AG04449 (cell line): ENCODE data around the gene POM121L2.
"Not testable (repeated sequence)": the region's sequence is repeated elsewhere in the genome, so short reads cannot be mapped to it uniquely, and the experiment has no call there.

ENCODE experiments used
- CTCF ChIA-PET: fragments of 350-600 bp; formaldehyde crosslinking; extraction: SDS; loops from one replicate; lab custom pipeline; 2021; ENCODE audit warnings: antibody characterized with exemption; lab: Yijun Ruan, JAX
- POLR2A ChIA-PET: fragments of 400-600, 350-600 bp; formaldehyde crosslinking; extraction: SDS; loops from one replicate; lab custom pipeline; 2020; ENCODE audit warnings: antibody characterized with exemption, inconsistent platforms; lab: Yijun Ruan, JAX
- DNase-seq: peaks from one replicate; pipeline ENCODE4 v3.0.0-alpha.2; 2010; ENCODE audit warnings: low read depth, low spot score
- H3K4me3 ChIP-seq: 2 replicates; pipeline ENCODE4 v1.5.1; 2011; ENCODE audit warnings: low read depth, mild to moderate bottlenecking, control low read depth, low read length
- TF ChIP-seq, protein P1 (sequence below): IDR thresholded peaks from one replicate; pipeline ENCODE4 v1.5.1; 2011; ENCODE audit warnings: mild to moderate bottlenecking, moderate library complexity, low read length, control low read depth, inconsistent platforms; ENCODE audit not compliant: insufficient read depth; ENCODE audit errors: missing control alignments

POM121L2 gene

DNA sequence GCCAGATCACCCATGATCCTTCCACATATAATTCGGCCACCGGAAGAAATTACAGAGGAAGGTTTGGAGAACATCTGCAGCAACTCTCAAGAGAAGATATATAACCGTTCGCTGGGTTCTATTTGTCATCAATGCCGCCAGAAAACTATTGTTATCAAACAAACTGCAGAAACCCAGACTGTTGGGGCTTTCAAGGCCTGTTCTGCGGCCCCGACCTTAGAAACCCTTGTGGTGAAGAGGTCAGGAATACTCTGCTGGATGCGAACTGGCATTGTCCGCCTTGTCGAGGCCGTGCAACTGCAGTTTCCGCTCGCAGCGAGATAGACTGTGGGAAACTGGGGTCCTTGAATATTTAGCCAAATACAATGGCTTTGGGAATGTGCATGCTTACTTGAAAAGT, 43.3 kb downstream of the POM121L2 start:
- no peak for DNase-seq
- H3K4me3 ChIP-seq = no peak overlapping the region
- POLR2A ChIA-PET = no interaction called here
- TF ChIP-seq, protein P1, sequence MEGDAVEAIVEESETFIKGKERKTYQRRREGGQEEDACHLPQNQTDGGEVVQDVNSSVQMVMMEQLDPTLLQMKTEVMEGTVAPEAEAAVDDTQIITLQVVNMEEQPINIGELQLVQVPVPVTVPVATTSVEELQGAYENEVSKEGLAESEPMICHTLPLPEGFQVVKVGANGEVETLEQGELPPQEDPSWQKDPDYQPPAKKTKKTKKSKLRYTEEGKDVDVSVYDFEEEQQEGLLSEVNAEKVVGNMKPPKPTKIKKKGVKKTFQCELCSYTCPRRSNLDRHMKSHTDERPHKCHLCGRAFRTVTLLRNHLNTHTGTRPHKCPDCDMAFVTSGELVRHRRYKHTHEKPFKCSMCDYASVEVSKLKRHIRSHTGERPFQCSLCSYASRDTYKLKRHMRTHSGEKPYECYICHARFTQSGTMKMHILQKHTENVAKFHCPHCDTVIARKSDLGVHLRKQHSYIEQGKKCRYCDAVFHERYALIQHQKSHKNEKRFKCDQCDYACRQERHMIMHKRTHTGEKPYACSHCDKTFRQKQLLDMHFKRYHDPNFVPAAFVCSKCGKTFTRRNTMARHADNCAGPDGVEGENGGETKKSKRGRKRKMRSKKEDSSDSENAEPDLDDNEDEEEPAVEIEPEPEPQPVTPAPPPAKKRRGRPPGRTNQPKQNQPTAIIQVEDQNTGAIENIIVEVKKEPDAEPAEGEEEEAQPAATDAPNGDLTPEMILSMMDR = no peak
- CTCF ChIA-PET = interaction anchor here (0.7 kb wide), 1 partner anchor 40 kb away, joined by 3 read pairs; no protein-coding TSS in a partner anchor

DNA sequence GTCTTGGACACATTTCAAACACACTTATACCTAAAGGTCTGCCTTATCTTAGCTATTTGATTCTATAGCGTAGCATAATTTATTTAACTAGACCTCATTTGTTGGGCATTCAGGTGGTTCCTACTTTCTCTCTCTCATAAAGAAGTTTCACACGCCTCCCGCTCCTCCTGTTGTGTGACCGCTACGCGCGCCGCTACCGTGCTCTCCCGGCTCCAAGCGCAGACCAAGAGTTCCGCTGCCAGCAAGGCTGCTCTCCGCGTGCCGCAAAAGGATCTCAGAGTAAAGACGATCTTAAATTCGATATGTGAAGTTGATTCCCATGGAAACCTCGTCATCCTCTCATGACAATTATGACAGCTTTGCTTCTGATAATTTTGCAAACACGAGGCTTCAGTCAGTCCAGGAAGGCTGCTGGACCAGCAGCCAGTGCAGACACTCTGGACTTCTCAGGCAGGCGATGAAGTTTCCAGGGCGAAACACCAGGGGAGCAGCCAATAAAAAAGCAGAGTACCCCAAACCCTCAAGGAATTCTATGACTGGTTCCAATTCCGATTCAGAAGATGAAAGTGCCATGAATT, 44.1 kb downstream of the POM121L2 start:
- no peak overlapping the region for H3K4me3 ChIP-seq
- POLR2A ChIA-PET = no interaction called here
- no peak for DNase-seq
- TF ChIP-seq, protein P1 = no peak
- CTCF ChIA-PET = interaction anchor here (1.4 kb wide), 1 partner anchor 16 kb away, joined by 3 read pairs; no protein-coding TSS in a partner anchor

DNA sequence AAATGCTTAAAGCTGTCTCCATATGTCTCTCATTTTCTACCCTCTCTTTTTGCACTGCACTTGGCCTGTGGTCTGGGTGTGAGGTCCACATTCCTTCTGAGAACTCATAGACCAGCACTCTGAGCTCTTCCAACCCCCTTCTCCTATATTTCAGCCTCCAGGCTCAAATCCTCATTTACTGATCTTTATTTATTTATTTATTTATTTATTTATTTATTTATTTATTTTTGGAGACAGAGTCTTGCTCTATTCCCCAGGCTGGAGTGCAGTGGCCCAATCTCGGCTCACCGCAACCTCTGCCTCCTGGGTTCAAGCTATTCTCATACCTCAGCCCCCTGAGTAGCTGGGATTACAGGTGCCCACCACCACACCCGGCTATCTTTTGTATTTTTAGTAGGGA, 45.1 kb downstream of the POM121L2 start:
- DNase-seq, POLR2A ChIA-PET, H3K4me3 ChIP-seq: not testable (repeated sequence)
- CTCF ChIA-PET = interaction anchor here (1.4 kb wide), 1 partner anchor 15 kb away, joined by 3 read pairs; no protein-coding TSS in a partner anchor

DNA sequence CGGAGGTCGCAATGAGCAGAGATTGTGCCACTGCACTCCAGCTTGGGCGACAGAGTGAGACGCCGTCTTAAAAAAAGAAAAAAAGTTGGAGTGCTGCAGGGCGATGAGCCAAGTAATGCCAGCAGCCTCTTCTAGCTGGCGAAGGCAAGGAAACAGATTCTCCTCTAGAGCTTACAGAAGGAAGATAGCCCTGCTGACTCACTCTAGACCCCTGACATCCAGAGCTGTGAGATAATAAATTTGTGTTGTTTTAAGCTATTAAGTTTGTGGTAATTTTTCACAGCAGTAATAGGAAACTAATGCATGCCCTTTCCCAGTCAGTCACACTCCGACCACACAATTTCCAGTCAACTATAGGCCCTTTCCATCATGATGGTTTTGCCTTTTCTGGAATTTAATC, 48.2 kb downstream of the POM121L2 start:
- no peak overlapping the region for H3K4me3 ChIP-seq
- ChIA-PET POLR2A (no interaction called here), CTCF (no interaction called here)
- TF ChIP-seq, protein P1 = no peak
- no peak for DNase-seq

DNA sequence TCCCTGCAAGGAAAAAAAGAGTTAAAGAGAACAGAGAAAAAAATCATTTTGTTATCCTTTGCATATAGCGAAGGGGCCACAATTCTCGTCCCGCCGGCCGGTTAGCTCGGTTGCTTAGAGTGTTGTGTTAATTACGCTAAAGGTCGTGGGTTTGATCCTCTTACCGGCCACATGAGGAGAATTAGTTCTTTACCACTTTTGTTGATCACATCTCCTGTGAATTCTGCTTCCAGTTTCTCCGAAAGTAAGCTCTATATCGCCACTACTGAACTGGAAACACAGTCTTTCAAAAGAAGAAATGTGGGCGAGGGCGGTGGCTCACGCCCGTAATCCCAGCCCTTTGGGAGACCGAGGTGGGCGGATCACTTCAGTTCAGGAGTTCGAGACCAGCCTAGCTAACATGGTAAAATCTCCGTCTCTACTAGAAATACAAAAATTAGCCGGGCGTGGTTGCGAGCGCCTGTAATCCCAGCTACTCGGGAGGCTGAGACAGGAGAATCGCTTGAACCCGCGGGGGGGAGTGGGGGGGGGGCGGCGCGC, 51.2 kb downstream of the POM121L2 start:
- TF ChIP-seq, protein P1 = no peak
- no peak overlapping the region for H3K4me3 ChIP-seq
- CTCF ChIA-PET = no interaction called here
- POLR2A ChIA-PET = no interaction called here
- no peak for DNase-seq

DNA sequence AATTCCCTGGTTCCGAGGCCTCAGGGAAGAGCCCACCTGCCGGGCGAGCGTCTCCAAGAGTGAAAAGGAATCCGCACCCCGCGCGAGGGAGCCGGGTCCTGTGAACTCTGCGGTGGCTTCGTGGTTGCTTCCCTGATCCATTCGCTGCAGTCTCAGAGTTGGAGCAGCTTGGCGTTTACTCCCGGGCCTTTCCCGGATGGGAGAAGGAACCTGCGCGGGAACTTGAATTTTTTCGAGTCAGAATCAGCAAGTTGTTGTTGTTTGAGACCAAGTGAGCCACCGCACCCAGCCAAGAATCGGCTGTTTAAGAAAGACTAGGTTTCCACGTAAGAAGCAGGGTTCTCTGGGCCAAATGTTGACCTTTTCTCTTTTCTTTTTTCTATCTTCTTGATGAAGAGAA, 51.7 kb downstream of the POM121L2 start:
- ChIA-PET POLR2A (no interaction called here), CTCF (no interaction called here)
- no peak for DNase-seq
- H3K4me3 ChIP-seq = peak overlapping the region; percentile 20
- TF ChIP-seq, protein P1 = no peak
